Fibroblast of lung (primary cell): ENCODE measurements around the gene HAND1.

Source experiments
- CTCF ChIP-seq, 2 donors: IDR thresholded peaks in 1 of 2; conservative IDR thresholded peaks in 1 of 2; 1 replicate in 1 of 2; 2 replicates in 1 of 2; pipeline ENCODE4 v1.5.1; 2011 to 2012; ENCODE audit warnings: low read length in 2 of 2, control low read depth in 1 of 2, inconsistent platforms in 1 of 2, low read depth in 1 of 2, mild to moderate bottlenecking in 1 of 2
- EZH2 ChIP-seq: IDR thresholded peaks from 2 replicates; pipeline ENCODE4 v1.5.1; 2012; ENCODE audit warnings: low read length, control low read depth, mild to moderate bottlenecking; ENCODE audit errors: missing control alignments

GRCh38 chr5:154466671-154467070 lies 11.4 kb downstream of the HAND1 start:
- no peak for TF ChIP-seq CTCF (conservative IDR thresholded peaks at IDR 0.05 in 1 of 2, IDR thresholded peaks at IDR 0.05 in 1 of 2; ENCODE audit: low read depth in 1 of 2, low read length in 2 of 2)
- TF ChIP-seq EZH2 = no peak
